SK-N-SH treated with all-trans-retinoic acid at 6 μM for 48 hours (cell line): ENCODE measurements around the gene SCN1B.

Source experiments
- ATAC-seq: fragments of 200-7000 bp; cut with Tn5 transposase; 3 replicates; pipeline ENCODE4 v1.9.1; 2020; ENCODE audit warnings: mild to moderate bottlenecking, moderate library complexity
- ARNTL ChIP-seq: fragments of 450-650 bp; formaldehyde crosslinking; IDR thresholded peaks from 2 replicates; pipeline ENCODE4 v1.5.0; 2020; ENCODE audit warnings: low read depth, mild to moderate bottlenecking, moderate library complexity, borderline replicate concordance
- BACH2 ChIP-seq: fragments of 250-450 bp; sonication (Bioruptor Pico); IDR thresholded peaks from 2 replicates; pipeline ENCODE4 v1.9.0; 2021; ENCODE audit warnings: mild to moderate bottlenecking, borderline replicate concordance
- CREB5 ChIP-seq: fragments of 250-450 bp; sonication (Bioruptor Pico); IDR thresholded peaks from 2 replicates; pipeline ENCODE4 v1.5.1; 2020; ENCODE audit warnings: low read depth, mild to moderate bottlenecking, moderate library complexity
- CSDC2 ChIP-seq: fragments of 250-450 bp; sonication (Bioruptor Pico); IDR thresholded peaks from 2 replicates; pipeline ENCODE4 v1.5.0; 2020; ENCODE audit warnings: mild to moderate bottlenecking, moderate library complexity
- CSRNP3 ChIP-seq: fragments of 250-450 bp; sonication (Bioruptor Pico); IDR thresholded peaks from 2 replicates; pipeline ENCODE4 v1.5.1; 2021; ENCODE audit warnings: mild to moderate bottlenecking, moderate library complexity
- ESRRG ChIP-seq: fragments of 250-450 bp; sonication (Bioruptor Pico); IDR thresholded peaks from 2 replicates; pipeline ENCODE4 v1.6.1; 2021; ENCODE audit warnings: mild to moderate bottlenecking
- GLIS3 ChIP-seq: fragments of 250-450 bp; sonication (Bioruptor Pico); IDR thresholded peaks from 2 replicates; pipeline ENCODE4 v1.5.0; 2020; ENCODE audit warnings: mild to moderate bottlenecking, moderate library complexity
- ISL1 ChIP-seq: fragments of 250-450 bp; sonication (Bioruptor Pico); IDR thresholded peaks from 2 replicates; pipeline ENCODE4 v2.1.2; 2022; ENCODE audit warnings: mild to moderate bottlenecking, moderate library complexity
- OSR1 ChIP-seq: fragments of 250-450 bp; sonication (Bioruptor Pico); IDR thresholded peaks from 2 replicates; pipeline ENCODE4 v1.8.0; 2022; ENCODE audit warnings: moderate library complexity, mild to moderate bottlenecking, inconsistent platforms
- PATZ1 ChIP-seq: fragments of 250-450 bp; sonication (Bioruptor Pico); IDR thresholded peaks from 2 replicates; pipeline ENCODE4 v1.8.0; 2020; ENCODE audit warnings: mild to moderate bottlenecking, moderate library complexity, borderline replicate concordance
- POU6F1 ChIP-seq: fragments of 250-450 bp; sonication (Bioruptor Pico); IDR thresholded peaks from 2 replicates; pipeline ENCODE4 v1.8.0; 2021; ENCODE audit warnings: low read depth, mild to moderate bottlenecking, moderate library complexity, borderline replicate concordance
- PPARA ChIP-seq: fragments of 250-450 bp; sonication (Bioruptor Pico); IDR thresholded peaks from 2 replicates; pipeline ENCODE4 v1.5.0; 2020; ENCODE audit warnings: mild to moderate bottlenecking, borderline replicate concordance
- RARB ChIP-seq: fragments of 250-450 bp; sonication (Bioruptor Pico); IDR thresholded peaks from 2 replicates; pipeline ENCODE4 v1.8.0; 2021; ENCODE audit warnings: mild to moderate bottlenecking, moderate library complexity
- SNAI2 ChIP-seq: fragments of 250-450 bp; sonication (Bioruptor Pico); IDR thresholded peaks from 2 replicates; pipeline ENCODE4 v1.5.0; 2020; ENCODE audit warnings: mild to moderate bottlenecking, moderate library complexity
- TCF4 ChIP-seq: fragments of 250-450 bp; sonication (Bioruptor Pico); IDR thresholded peaks from 2 replicates; pipeline ENCODE4 v1.8.0; 2021; ENCODE audit warnings: mild to moderate bottlenecking, moderate library complexity, borderline replicate concordance
- TSHZ2 ChIP-seq: fragments of 250-450 bp; sonication (Bioruptor Pico); IDR thresholded peaks from 2 replicates; pipeline ENCODE4 v1.5.0; 2020; ENCODE audit warnings: mild to moderate bottlenecking, moderate library complexity
- ZC3H10 ChIP-seq: fragments of 250-450 bp; sonication (Bioruptor Pico); IDR thresholded peaks from 2 replicates; pipeline ENCODE4 v1.5.1; 2021; ENCODE audit warnings: mild to moderate bottlenecking, moderate library complexity
- ZFP3 ChIP-seq: fragments of 250-450 bp; sonication (Bioruptor Pico); IDR thresholded peaks from 2 replicates; pipeline ENCODE4 v1.5.0; 2020; ENCODE audit warnings: mild to moderate bottlenecking, moderate library complexity
- ZNF565 ChIP-seq: fragments of 450-650 bp; formaldehyde crosslinking; conservative IDR thresholded peaks from 2 replicates; pipeline ENCODE4 v1.5.0; 2020; ENCODE audit warnings: low read depth, mild to moderate bottlenecking, moderate library complexity
- ZNF70 ChIP-seq: fragments of 450-650 bp; formaldehyde crosslinking; IDR thresholded peaks from 2 replicates; pipeline ENCODE4 v1.5.0; 2020; ENCODE audit warnings: mild to moderate bottlenecking, moderate library complexity

Gene SCN1B

GRCh38 chr19:35080613-35081170, 50.4 kb downstream of the SCN1B start:
- ATAC-seq: no peak

GRCh38 chr19:35081201-35081600, 50.9 kb downstream of the SCN1B start:
- ATAC-seq: no peak
- TF ChIP-seq CSDC2 (CRISPR knock-in tag) (no peak), BACH2 (CRISPR knock-in tag) (no peak), PPARA (CRISPR knock-in tag) (no peak), CREB5 (no peak), SNAI2 (CRISPR knock-in tag) (no peak), OSR1 (CRISPR knock-in tag) (no peak)
- TF ChIP-seq, all 23 proteins: peak for 0

More at GRCh38 chr19:35080613-35081170, 50.4 kb downstream of the SCN1B start:
- TF ChIP-seq PPARA (CRISPR knock-in tag) (no peak), POU6F1 (CRISPR knock-in tag) (no peak), ZC3H10 (CRISPR knock-in tag) (no peak), PATZ1 (CRISPR knock-in tag) (no peak), ZNF565 (no peak), ISL1 (CRISPR knock-in tag) (no peak), ZNF70 (no peak), ESRRG (CRISPR knock-in tag) (no peak), CSDC2 (CRISPR knock-in tag) (no peak), GLIS3 (CRISPR knock-in tag) (no peak), OSR1 (CRISPR knock-in tag) (no peak), ZFP3 (CRISPR knock-in tag) (no peak), SNAI2 (CRISPR knock-in tag) (no peak), ARNTL (CRISPR knock-in tag) (no peak), CSRNP3 (CRISPR knock-in tag) (no peak), TSHZ2 (CRISPR knock-in tag) (no peak), BACH2 (CRISPR knock-in tag) (no peak)
- TF ChIP-seq, all 23 proteins: peak for 0

- TF ChIP-seq TCF4 (no peak), RARB (no peak), ZC3H10 (CRISPR knock-in tag) (no peak), CSDC2 (CRISPR knock-in tag) (no peak), TSHZ2 (CRISPR knock-in tag) (no peak), POU6F1 (CRISPR knock-in tag) (no peak), ESRRG (CRISPR knock-in tag) (no peak)
- no peak for ATAC-seq
Measured at GRCh38 chr19:35083691-35084508, 53.6 kb downstream of the SCN1B start.
